Measurements from ENCODE around the gene GLTPD2.

GLTPD2 gene

GRCh38 chr17:4815043-4815675, 26.4 kb downstream of the GLTPD2 start:
- TF ChIP-seq POLR2AphosphoS5 (IDR thresholded peaks at IDR 0.05; ENCODE audit: low read depth): no peak
- TF ChIP-seq CTCF (IDR thresholded peaks at IDR 0.05; ENCODE audit: insufficient read depth, low read length): peak; percentile 9
- no peak for TF ChIP-seq SPI1 (IDR thresholded peaks at IDR 0.05; ENCODE audit: borderline replicate concordance, low read depth)
- no peak for TF ChIP-seq REST (IDR thresholded peaks at IDR 0.05; ENCODE audit: insufficient replicate concordance, low read depth)
- TF ChIP-seq GABPA (IDR thresholded peaks at IDR 0.05; ENCODE audit: low read depth): no peak
- no peak overlapping the region for H3K27ac ChIP-seq (replicated peaks)
- DNase-seq (ENCODE audit: low read depth in 1 of 2, low spot score in 1 of 2): no peak
- no peaks in the 10 kb centered on the region for H3K27me3 ChIP-seq (ENCODE audit: insufficient read depth, poor library complexity, severe bottlenecking)
- H3K4me3 ChIP-seq (replicated peaks; ENCODE audit: insufficient read depth, low read length): no peak overlapping the region

GRCh38 chr17:4816826-4817225, 28.1 kb downstream of the GLTPD2 start:
- Histone ChIP-seq H3K4me3 (replicated peaks; ENCODE audit: insufficient read depth, low read length) (no peak overlapping the region), H3K27me3 (ENCODE audit: insufficient read depth, poor library complexity, severe bottlenecking) (no peaks in the 10 kb centered on the region), H3K27ac (replicated peaks) (no peak overlapping the region)
- TF ChIP-seq POLR2AphosphoS5 (IDR thresholded peaks at IDR 0.05; ENCODE audit: low read depth) (no peak), CTCF (IDR thresholded peaks at IDR 0.05; ENCODE audit: insufficient read depth, low read length) (no peak), REST (IDR thresholded peaks at IDR 0.05; ENCODE audit: insufficient replicate concordance, low read depth) (no peak), GABPA (IDR thresholded peaks at IDR 0.05; ENCODE audit: low read depth) (no peak), SPI1 (IDR thresholded peaks at IDR 0.05; ENCODE audit: borderline replicate concordance, low read depth) (no peak)
- DNase-seq (ENCODE audit: low read depth in 1 of 2, low spot score in 1 of 2): no peak

- Histone ChIP-seq H3K27me3 (ENCODE audit: insufficient read depth, poor library complexity, severe bottlenecking) (no peaks in the 10 kb centered on the region), H3K27ac (replicated peaks) (no peak overlapping the region), H3K4me3 (replicated peaks; ENCODE audit: insufficient read depth, low read length) (no peak overlapping the region)
- TF ChIP-seq POLR2AphosphoS5 (IDR thresholded peaks at IDR 0.05; ENCODE audit: low read depth) (no peak), CTCF (IDR thresholded peaks at IDR 0.05; ENCODE audit: insufficient read depth, low read length) (no peak), GABPA (IDR thresholded peaks at IDR 0.05; ENCODE audit: low read depth) (no peak)
- no peak for DNase-seq (ENCODE audit: low read depth in 1 of 2, low spot score in 1 of 2)
These were observed 29.5 kb downstream of the GLTPD2 start for GRCh38 chr17:4818276-4818675.

- no peaks in the 10 kb centered on the region for H3K27me3 ChIP-seq (ENCODE audit: insufficient read depth, poor library complexity, severe bottlenecking)
- no peak for DNase-seq (ENCODE audit: low read depth in 1 of 2, low spot score in 1 of 2)
- H3K27ac ChIP-seq (replicated peaks): no peak overlapping the region
- TF ChIP-seq SPI1 (IDR thresholded peaks at IDR 0.05; ENCODE audit: borderline replicate concordance, low read depth) (no peak), POLR2AphosphoS5 (IDR thresholded peaks at IDR 0.05; ENCODE audit: low read depth) (no peak), REST (IDR thresholded peaks at IDR 0.05; ENCODE audit: insufficient replicate concordance, low read depth) (no peak), CTCF (IDR thresholded peaks at IDR 0.05; ENCODE audit: insufficient read depth, low read length) (no peak), GABPA (IDR thresholded peaks at IDR 0.05; ENCODE audit: low read depth) (no peak)
- H3K4me3 ChIP-seq (replicated peaks; ENCODE audit: insufficient read depth, low read length): no peak overlapping the region
These were observed 34.1 kb downstream of the GLTPD2 start for GRCh38 chr17:4822835-4823234.
